ENCODE results near the gene CDKN2B.

Gene CDKN2B

GRCh38 chr9:22035591-22036011, 26.5 kb upstream of the CDKN2B start:
- DNase-seq (ENCODE audit: low read depth in 4 of 4, low spot score in 1 of 4) = no peak

GRCh38 chr9:22033012-22033630, 24.0 kb upstream of the CDKN2B start:
- no peak for DNase-seq (ENCODE audit: low read depth in 4 of 4, low spot score in 1 of 4)

GRCh38 chr9:22031655-22032411, 22.7 kb upstream of the CDKN2B start:
- DNase-seq (ENCODE audit: low read depth in 4 of 4, low spot score in 1 of 4) = no peak

- no peak for DNase-seq (ENCODE audit: low read depth in 4 of 4, low spot score in 1 of 4)
Measured at GRCh38 chr9:22030101-22030598, 21.0 kb upstream of the CDKN2B start.

GRCh38 chr9:22029231-22029630, 20.1 kb upstream of the CDKN2B start:
- DNase-seq (ENCODE audit: low read depth in 4 of 4, low spot score in 1 of 4) = no peak

- DNase-seq (ENCODE audit: low read depth in 4 of 4, low spot score in 1 of 4) = no peak
Measured at GRCh38 chr9:22028394-22028793, 19.3 kb upstream of the CDKN2B start.

GRCh38 chr9:22026696-22027095, 17.6 kb upstream of the CDKN2B start:
- no peak for DNase-seq (ENCODE audit: low read depth in 4 of 4, low spot score in 1 of 4)

GRCh38 chr9:22022396-22022795, 13.3 kb upstream of the CDKN2B start:
- DNase-seq (ENCODE audit: low read depth in 4 of 4, low spot score in 1 of 4) = no peak

GRCh38 chr9:22010866-22011625, 1.9 kb upstream of the CDKN2B start:
- DNase-seq (ENCODE audit: low read depth in 4 of 4, low spot score in 1 of 4) = no peak

GRCh38 chr9:22009506-22009867, 382 bp upstream of the CDKN2B start:
- no peak for DNase-seq (ENCODE audit: low read depth in 4 of 4, low spot score in 1 of 4)

GRCh38 chr9:22008384-22008716, 755 bp downstream of the CDKN2B start:
- no peak for DNase-seq (ENCODE audit: low read depth in 4 of 4, low spot score in 1 of 4)

- DNase-seq (ENCODE audit: low read depth in 4 of 4, low spot score in 1 of 4) = no peak
Measured at GRCh38 chr9:22005702-22006606, 3.2 kb downstream of the CDKN2B start.

GRCh38 chr9:22005021-22005701, 3.9 kb downstream of the CDKN2B start:
- no peak for DNase-seq (ENCODE audit: low read depth in 4 of 4, low spot score in 1 of 4)

- DNase-seq (ENCODE audit: low read depth in 4 of 4, low spot score in 1 of 4) = no peak
Measured at GRCh38 chr9:22002038-22002437, 7.1 kb downstream of the CDKN2B start.

GRCh38 chr9:21998026-21998425, 11.1 kb downstream of the CDKN2B start:
- DNase-seq (ENCODE audit: low read depth in 4 of 4, low spot score in 1 of 4) = no peak

- no peak for DNase-seq (ENCODE audit: low read depth in 4 of 4, low spot score in 1 of 4)
Measured at GRCh38 chr9:21997480-21997879, 11.6 kb downstream of the CDKN2B start.

- DNase-seq (ENCODE audit: low read depth in 4 of 4, low spot score in 1 of 4) = no peak
Measured at GRCh38 chr9:21996858-21997257, 12.2 kb downstream of the CDKN2B start.

- DNase-seq (ENCODE audit: low read depth in 4 of 4, low spot score in 1 of 4) = no peak
Measured at GRCh38 chr9:21996438-21996837, 12.7 kb downstream of the CDKN2B start.

- no peak for DNase-seq (ENCODE audit: low read depth in 4 of 4, low spot score in 1 of 4)
Measured at GRCh38 chr9:21995666-21996398, 13.3 kb downstream of the CDKN2B start.
